D721Med (cell line): Measurements from ENCODE around the gene PRKCA.
"Not testable (repeated sequence)": the region's sequence is repeated elsewhere in the genome, so short reads cannot be mapped to it uniquely, and the experiment has no call there.

Experiments
- DNase-seq: peaks from one replicate; pipeline ENCODE4 v3.0.0; 2011; ENCODE audit warnings: low spot score; ENCODE audit not compliant: insufficient read length
- FAIRE-seq: peaks from 2 replicates; lab custom pipeline; 2011; peaks lifted over from hg19 to GRCh38; lab: Jason Lieb, UNC
- TF ChIP-seq, protein P1 (sequence below): IDR thresholded peaks from 2 replicates; pipeline ENCODE4 v1.5.1; 2012; ENCODE audit warnings: mild to moderate bottlenecking, control low read depth; ENCODE audit not compliant: insufficient read depth; ENCODE audit errors: missing control alignments

Gene PRKCA

DNA sequence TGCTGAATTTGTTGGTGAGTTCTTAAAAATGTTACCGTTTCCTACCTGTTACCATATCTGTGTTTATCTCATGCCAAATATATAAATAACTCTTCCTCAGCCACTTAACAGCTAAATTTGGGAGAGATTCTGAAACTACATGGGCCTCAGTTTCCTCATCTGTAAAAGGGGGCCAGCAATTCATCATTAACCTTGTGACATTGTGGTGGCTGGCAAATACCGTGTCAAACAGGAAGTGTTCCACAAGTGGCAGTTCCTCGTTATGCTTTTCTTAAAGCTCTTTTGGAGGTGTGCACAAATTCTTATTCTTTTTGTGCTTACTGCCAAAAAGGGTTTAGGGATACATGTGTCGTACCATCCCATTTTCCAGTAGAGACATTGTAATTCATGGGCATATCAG lies 312.1 kb downstream of the PRKCA start:
- TF ChIP-seq, protein P1, sequence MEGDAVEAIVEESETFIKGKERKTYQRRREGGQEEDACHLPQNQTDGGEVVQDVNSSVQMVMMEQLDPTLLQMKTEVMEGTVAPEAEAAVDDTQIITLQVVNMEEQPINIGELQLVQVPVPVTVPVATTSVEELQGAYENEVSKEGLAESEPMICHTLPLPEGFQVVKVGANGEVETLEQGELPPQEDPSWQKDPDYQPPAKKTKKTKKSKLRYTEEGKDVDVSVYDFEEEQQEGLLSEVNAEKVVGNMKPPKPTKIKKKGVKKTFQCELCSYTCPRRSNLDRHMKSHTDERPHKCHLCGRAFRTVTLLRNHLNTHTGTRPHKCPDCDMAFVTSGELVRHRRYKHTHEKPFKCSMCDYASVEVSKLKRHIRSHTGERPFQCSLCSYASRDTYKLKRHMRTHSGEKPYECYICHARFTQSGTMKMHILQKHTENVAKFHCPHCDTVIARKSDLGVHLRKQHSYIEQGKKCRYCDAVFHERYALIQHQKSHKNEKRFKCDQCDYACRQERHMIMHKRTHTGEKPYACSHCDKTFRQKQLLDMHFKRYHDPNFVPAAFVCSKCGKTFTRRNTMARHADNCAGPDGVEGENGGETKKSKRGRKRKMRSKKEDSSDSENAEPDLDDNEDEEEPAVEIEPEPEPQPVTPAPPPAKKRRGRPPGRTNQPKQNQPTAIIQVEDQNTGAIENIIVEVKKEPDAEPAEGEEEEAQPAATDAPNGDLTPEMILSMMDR = no peak
- no peak for DNase-seq
- no peak for FAIRE-seq

DNA sequence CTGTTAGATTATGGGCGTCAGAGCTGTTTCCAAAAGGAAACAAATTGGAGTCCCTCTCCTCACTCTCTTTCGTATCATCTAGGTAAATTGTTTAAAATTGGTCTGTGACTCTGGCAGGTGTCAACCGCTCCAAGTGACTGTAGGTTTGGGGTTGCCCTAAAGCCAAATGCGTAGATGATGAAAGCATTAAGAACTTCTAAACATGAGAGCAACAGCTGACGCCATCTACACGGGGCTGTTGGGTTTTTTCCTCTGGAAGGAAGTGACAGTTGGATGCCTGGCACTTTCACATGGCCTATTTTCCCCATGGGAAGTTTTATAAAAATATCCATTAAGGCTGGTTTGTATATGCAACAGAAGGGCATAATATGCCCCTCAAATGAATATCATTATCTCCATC lies 316.8 kb downstream of the PRKCA start:
- DNase-seq (no peak), FAIRE-seq (no peak)
- TF ChIP-seq, protein P1 = no peak

DNA sequence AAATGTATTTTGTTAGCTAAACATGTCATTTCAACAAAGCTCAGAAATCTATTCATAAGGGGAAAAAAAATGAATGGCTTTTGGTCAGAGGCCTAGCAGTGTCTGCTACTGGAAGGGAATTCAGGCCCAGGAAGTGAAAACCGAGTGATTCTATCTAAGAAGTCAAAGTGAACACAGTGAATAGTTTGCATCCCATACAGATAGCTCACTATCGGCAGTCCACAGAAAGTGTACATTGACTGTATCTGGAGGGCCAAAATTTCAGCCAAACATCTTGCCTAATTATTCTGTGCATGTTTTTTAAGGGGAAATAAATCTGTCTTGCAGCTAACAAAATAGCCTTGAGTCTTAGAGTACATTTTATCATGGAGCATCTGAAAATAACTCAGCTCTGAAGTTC lies 318.1 kb downstream of the PRKCA start:
- TF ChIP-seq, protein P1 = no peak
- FAIRE-seq = no peak

DNA sequence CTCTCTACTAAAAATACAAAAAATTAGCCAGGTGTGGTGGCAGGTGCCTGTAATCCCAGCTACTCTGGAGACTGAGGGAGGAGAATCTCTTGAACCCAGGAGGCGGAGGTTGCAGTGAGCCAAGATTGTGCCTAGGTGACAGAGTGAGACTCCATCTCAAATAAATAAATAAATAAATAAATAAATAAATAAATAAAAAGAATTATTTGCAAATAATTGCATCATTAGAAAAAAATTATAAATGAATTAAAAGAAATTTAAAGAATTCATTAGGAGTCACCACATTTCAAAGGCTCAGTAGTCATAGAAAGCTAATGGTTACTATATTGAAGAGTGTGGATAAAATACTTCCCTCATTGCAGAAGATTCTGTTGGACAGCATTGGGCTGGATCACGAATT lies 322.2 kb downstream of the PRKCA start:
- DNase-seq, FAIRE-seq: not testable (repeated sequence)

More for the DNA sequence above, 318.1 kb downstream of the PRKCA start:
- no peak for DNase-seq

- FAIRE-seq (no peak), DNase-seq (no peak)
- TF ChIP-seq, protein P1 = peak; percentile 17
Measured at GRCh38 chr17:66625311-66625767, 322.9 kb downstream of the PRKCA start.

DNA sequence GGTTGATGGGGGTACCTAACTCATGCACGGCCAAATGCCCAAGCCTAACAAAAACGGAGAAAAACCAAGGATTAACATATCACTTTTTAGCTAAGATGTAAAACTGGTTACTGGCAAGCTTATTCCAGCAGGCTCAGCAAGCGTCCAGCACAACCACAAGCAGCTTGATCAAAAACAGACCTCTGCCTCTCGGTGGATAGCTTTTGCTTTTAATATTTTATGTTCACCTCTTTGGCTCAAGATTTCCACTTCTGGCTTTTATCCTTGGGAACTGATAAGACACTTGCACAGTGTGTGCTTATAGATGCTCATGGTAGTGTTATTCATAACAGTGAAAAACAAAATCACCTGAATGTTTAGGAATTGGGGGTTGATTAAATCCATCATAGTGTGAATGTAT lies 325.6 kb downstream of the PRKCA start:
- FAIRE-seq (no peak), DNase-seq (no peak)
- TF ChIP-seq, protein P1 = no peak

DNA sequence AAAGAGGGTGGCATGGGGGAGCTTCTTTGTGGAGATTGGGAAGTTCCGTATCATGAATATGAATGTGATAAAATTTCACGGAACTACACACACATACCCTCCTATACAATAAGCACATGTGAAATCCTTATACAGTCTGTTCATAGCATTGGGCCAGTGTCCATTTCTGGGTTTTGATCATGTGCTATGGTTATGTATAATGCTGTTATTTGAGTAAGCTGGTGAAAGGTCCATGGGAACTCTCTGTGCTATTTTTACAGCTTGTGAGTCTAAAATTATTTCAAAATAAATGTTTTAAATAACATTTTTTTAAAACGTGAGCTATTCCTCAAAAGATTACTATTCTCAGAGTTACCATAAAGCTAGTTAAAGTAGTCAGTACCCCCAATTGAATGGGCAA lies 327.3 kb downstream of the PRKCA start:
- FAIRE-seq = no peak
- DNase-seq = no peak
- TF ChIP-seq, protein P1 = no peak

- DNase-seq (no peak), FAIRE-seq (no peak)
- TF ChIP-seq, protein P1 = no peak
Measured at GRCh38 chr17:66630379-66630778, 328.0 kb downstream of the PRKCA start.
